Coronary artery (tissue), 2 donors: ENCODE results near the gene ARHGEF40.

Source experiments
- DNase-seq: peaks from one replicate; pipeline ENCODE4 v3.0.0-alpha.2; 2017; ENCODE audit warnings: low spot score
- H3K27ac ChIP-seq, 2 donors: fragments of 200-600 bp; sonication (generic); one replicate each; pipeline ENCODE4 v1.5.1; 2016 to 2019
- H3K4me3 ChIP-seq: fragments of 200-600 bp; sonication (generic); 2 replicates; pipeline ENCODE4 v1.5.1; 2016; ENCODE audit warnings: mild to moderate bottlenecking, moderate library complexity
- TF ChIP-seq, protein P1 (sequence below): fragments of 200-600 bp; sonication (generic); IDR thresholded peaks from one replicate; pipeline ENCODE4 v1.5.1; 2019; ENCODE audit warnings: antibody characterized with exemption

The ARHGEF40 gene

DNA sequence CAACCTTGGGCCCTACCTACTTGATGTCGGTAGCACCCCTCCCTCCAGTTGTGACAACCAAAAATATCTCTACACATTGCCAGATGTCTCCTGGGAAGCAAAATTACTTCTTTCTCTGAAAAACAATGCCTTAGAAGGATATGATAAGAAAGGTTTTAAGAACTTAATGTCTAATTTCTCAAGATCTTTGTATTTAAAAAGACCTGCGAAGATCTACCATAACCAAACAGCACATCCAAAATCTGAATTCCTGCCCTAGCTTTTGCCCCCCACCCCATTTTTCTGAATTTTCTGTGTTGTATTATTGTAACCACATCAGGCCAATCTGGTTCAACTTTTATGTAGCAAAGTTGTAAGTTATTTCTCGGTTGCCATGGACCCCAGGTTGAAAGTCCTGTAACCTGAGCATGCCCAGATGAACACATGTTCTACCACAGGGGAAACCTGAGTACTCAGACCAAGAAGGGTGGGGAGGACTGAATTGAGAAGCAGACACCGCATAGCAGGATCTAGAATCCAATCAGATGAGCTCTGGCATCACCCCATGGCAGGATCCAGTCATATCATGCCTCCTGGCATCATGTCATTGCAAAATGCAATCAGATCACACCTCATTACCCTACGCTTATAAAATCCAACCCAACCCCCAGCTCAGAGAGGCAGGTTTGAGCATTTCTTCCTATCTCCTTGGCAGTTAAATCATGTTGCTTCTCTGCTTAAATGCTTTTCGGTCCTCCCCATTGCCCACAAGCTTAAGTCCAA is 39.5 kb downstream of the ARHGEF40 start:
- DNase-seq = no peak

GRCh38 chr14:21112255-21112654 is 42.2 kb downstream of the ARHGEF40 start:
- H3K27ac ChIP-seq = no peak overlapping the region
- no peak overlapping the region for H3K4me3 ChIP-seq
- no peak for DNase-seq
- TF ChIP-seq, protein P1, sequence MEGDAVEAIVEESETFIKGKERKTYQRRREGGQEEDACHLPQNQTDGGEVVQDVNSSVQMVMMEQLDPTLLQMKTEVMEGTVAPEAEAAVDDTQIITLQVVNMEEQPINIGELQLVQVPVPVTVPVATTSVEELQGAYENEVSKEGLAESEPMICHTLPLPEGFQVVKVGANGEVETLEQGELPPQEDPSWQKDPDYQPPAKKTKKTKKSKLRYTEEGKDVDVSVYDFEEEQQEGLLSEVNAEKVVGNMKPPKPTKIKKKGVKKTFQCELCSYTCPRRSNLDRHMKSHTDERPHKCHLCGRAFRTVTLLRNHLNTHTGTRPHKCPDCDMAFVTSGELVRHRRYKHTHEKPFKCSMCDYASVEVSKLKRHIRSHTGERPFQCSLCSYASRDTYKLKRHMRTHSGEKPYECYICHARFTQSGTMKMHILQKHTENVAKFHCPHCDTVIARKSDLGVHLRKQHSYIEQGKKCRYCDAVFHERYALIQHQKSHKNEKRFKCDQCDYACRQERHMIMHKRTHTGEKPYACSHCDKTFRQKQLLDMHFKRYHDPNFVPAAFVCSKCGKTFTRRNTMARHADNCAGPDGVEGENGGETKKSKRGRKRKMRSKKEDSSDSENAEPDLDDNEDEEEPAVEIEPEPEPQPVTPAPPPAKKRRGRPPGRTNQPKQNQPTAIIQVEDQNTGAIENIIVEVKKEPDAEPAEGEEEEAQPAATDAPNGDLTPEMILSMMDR = no peak

More for the DNA sequence above, 39.5 kb downstream of the ARHGEF40 start:
- Histone ChIP-seq H3K4me3 (no peak overlapping the region), H3K27ac (no peak overlapping the region)
- TF ChIP-seq, protein P1 = no peak

DNA sequence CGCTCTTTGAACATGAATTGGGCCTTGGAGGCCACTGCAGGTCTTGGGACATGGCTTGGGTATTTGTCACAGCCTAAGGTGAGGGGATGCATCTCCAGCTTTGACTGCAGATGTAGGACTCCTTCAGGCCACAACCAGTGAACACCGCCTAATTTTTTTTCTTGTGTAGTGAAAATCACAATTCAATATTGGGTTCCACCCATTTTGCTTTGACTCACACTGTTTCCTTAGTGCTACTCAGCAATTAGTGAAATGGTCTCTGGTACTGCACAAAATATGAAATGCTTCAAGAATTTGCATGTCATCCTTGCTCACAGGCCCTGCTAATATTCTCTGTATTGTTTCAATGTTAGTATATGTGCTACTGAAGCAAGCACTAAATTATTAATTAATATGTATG is 43.3 kb downstream of the ARHGEF40 start:
- Histone ChIP-seq H3K4me3 (no peak overlapping the region), H3K27ac (no peak overlapping the region)
- TF ChIP-seq, protein P1 = no peak
- DNase-seq = no peak

GRCh38 chr14:21118933-21119332 is 48.8 kb downstream of the ARHGEF40 start:
- Histone ChIP-seq H3K27ac (no peak overlapping the region), H3K4me3 (no peak overlapping the region)
- TF ChIP-seq, protein P1 = no peak
- DNase-seq = no peak

GRCh38 chr14:21120686-21121085 is 50.6 kb downstream of the ARHGEF40 start:
- H3K4me3 ChIP-seq = no peak overlapping the region
- TF ChIP-seq, protein P1 = no peak
- DNase-seq = no peak

GRCh38 chr14:21121122-21121521 is 51.0 kb downstream of the ARHGEF40 start:
- TF ChIP-seq, protein P1 = no peak
- no peak for DNase-seq
- H3K27ac ChIP-seq = no peak overlapping the region
- no peak overlapping the region for H3K4me3 ChIP-seq

More at GRCh38 chr14:21120686-21121085, 50.6 kb downstream of the ARHGEF40 start:
- H3K27ac ChIP-seq = no peak overlapping the region

DNA sequence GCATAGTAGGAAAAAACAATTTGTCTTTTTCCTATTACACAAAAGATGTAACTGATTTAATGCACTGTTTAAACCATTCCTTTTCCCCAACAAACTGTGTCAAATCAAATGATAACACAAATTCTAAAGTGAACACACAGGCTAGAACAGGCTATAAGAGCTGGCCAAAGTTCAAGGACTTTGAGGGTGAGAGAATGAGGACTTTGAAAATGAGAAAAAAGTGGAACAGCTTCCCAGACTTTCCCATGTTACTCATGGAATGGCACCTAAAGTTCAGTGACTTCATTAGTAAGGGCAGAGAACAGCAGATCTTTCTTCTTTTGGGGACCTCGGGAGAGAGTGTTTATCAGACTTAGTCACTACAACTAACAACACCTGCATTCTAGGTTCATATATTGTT is 53.3 kb downstream of the ARHGEF40 start:
- TF ChIP-seq, protein P1 = no peak
- no peak for DNase-seq
- Histone ChIP-seq H3K4me3 (no peak overlapping the region), H3K27ac (no peak overlapping the region)
